Keratinocyte (primary cell): ENCODE results near the gene C11orf42.

ENCODE experiments used
- EZH2 ChIP-seq: IDR thresholded peaks from one replicate; pipeline ENCODE4 v1.6.1; 2012; ENCODE audit warnings: inconsistent platforms, mild to moderate bottlenecking, low read length, moderate library complexity
- TF ChIP-seq, protein P1 (sequence below), 3 experiments: IDR thresholded peaks in 1 of 3; conservative IDR thresholded peaks in 1 of 3; optimal IDR thresholded peaks in 1 of 3; 2 replicates in 2 of 3; 3 replicates in 1 of 3; pipeline versions ENCODE3 to v1.5.1; 2011; ENCODE audit warnings: low read length in 3 of 3, mild to moderate bottlenecking in 3 of 3, moderate library complexity in 2 of 3, control low read depth in 1 of 3, inconsistent platforms in 1 of 3; ENCODE audit not compliant: insufficient read depth in 2 of 3; ENCODE audit errors: extremely low read depth in 1 of 3

DNA sequence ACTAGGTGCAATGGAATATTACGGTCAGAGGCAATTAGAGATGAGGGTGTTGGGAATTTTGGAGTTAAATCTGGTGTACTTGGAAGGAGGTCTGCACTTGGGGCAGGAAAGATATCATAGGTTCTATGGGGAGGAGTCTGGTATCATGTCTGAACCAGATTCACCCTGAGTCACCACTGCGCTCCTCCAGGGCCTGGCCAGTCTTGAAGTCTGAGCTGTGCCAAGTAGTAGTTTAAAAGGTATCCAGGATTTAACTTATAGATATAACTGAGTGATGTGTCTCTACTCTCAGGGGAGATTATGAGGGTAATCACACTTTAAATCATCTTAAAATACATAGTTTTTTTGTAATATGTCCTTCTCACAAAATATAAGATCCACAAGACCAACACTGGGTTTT, 40.2 kb downstream of the C11orf42 start:
- TF ChIP-seq EZH2, result no peak
- TF ChIP-seq, protein P1, sequence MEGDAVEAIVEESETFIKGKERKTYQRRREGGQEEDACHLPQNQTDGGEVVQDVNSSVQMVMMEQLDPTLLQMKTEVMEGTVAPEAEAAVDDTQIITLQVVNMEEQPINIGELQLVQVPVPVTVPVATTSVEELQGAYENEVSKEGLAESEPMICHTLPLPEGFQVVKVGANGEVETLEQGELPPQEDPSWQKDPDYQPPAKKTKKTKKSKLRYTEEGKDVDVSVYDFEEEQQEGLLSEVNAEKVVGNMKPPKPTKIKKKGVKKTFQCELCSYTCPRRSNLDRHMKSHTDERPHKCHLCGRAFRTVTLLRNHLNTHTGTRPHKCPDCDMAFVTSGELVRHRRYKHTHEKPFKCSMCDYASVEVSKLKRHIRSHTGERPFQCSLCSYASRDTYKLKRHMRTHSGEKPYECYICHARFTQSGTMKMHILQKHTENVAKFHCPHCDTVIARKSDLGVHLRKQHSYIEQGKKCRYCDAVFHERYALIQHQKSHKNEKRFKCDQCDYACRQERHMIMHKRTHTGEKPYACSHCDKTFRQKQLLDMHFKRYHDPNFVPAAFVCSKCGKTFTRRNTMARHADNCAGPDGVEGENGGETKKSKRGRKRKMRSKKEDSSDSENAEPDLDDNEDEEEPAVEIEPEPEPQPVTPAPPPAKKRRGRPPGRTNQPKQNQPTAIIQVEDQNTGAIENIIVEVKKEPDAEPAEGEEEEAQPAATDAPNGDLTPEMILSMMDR (optimal IDR thresholded peaks at IDR 0.05 in 1 of 3, IDR thresholded peaks at IDR 0.05 in 1 of 3, conservative IDR thresholded peaks at IDR 0.05 in 1 of 3; ENCODE audit: extremely low read depth in 1 of 3, insufficient read depth in 2 of 3, low read length in 3 of 3), result no peak
